Kidney (tissue), 14 donors: ENCODE data around the gene PPP2R2D. TPM values are rescaled to one million over a fixed set of nuclear protein-coding genes. Genes with fewer than 3 reads are reported as not detected.
"Not testable (repeated sequence)": the region's sequence is repeated elsewhere in the genome, so short reads cannot be mapped to it uniquely, and the experiment has no call there.

Experiments
- DNase-seq, 5 donors: peaks; one replicate each; pipeline ENCODE4 v3.0.0-alpha.2; 2013 to 2020
- FAIRE-seq: peaks from 2 replicates; lab custom pipeline; 2012; peaks lifted over from hg19 to GRCh38; lab: Jason Lieb, UNC
- H3K27ac ChIP-seq, 2 donors: one replicate each; pipeline ENCODE4 v1.7.0; 2013; ENCODE audit warnings: low read depth in 2 of 2, low read length in 2 of 2, inconsistent platforms in 1 of 2
- H3K27me3 ChIP-seq: one replicate; pipeline ENCODE4 v1.7.1; 2013; ENCODE audit warnings: low read length, inconsistent platforms; ENCODE audit not compliant: control insufficient read depth, insufficient read depth
- H3K36me3 ChIP-seq, 3 donors: one replicate each; pipeline versions ENCODE4 v1.7.0 to v1.7.1; 2013; ENCODE audit warnings: low read length in 3 of 3, control low read depth in 1 of 3, inconsistent platforms in 1 of 3; ENCODE audit not compliant: insufficient read depth in 3 of 3, control insufficient read depth in 2 of 3
- H3K4me1 ChIP-seq, 3 donors: one replicate each; pipeline versions ENCODE4 v1.7.0 to v1.7.1; 2013; ENCODE audit warnings: low read length in 3 of 3, inconsistent platforms in 1 of 3, low read depth in 1 of 3; ENCODE audit not compliant: control insufficient read depth in 2 of 3, insufficient read depth in 2 of 3
- H3K4me3 ChIP-seq, 3 donors: one replicate each; pipeline versions ENCODE4 v1.7.0 to v1.8.1; 2013; ENCODE audit warnings: low read length in 3 of 3, control low read depth in 1 of 3, inconsistent platforms in 1 of 3
- H3K9ac ChIP-seq, 3 donors: one replicate each; pipeline versions ENCODE4 v1.7.0 to v1.7.1; 2013; ENCODE audit warnings: low read length in 3 of 3, control low read depth in 1 of 3, inconsistent platforms in 1 of 3
- H3K9me3 ChIP-seq, 3 donors: one replicate each; pipeline versions ENCODE4 v1.7.0 to v1.7.1; 2013; ENCODE audit warnings: low read length in 3 of 3, control low read depth in 1 of 3, inconsistent platforms in 1 of 3; ENCODE audit not compliant: control insufficient read depth in 2 of 3, insufficient read depth in 1 of 3
- intact Hi-C: fragments of 100-400 bp; cut with DNase I; formaldehyde crosslinking; loops from one replicate; pipeline ENCODE4 v1.11.1; 2022
- polyA plus RNA-seq: library from polyadenylated mRNA; stranded (reverse); fragments of 350-450 nt; fragmentation: Illumina TruSeq; extraction: RNeasy Lipid Tissue Mini Kit (QIAGEN cat#74804); gene quantifications from one replicate; pipeline ENCODE4 v1.2.3, GENCODE V29; 2014; ENCODE audit warnings: low read depth, low replicate concordance; ENCODE audit not compliant: insufficient read depth
- total RNA-seq: library from RNA; stranded (reverse); fragmentation: NEBNext Ultra II Directional; extraction: Animal tissue kit (Norgen Biotek cat#: 25700); gene quantifications from one replicate; pipeline ENCODE4 v1.2.1, GENCODE V29; 2021
- TF ChIP-seq, protein P1 (sequence below): IDR thresholded peaks from 3 replicates; pipeline ENCODE4 v1.5.1; 2012; ENCODE audit warnings: mild to moderate bottlenecking, moderate library complexity, borderline replicate concordance; ENCODE audit not compliant: insufficient read depth; ENCODE audit errors: extremely low read depth
- donor health status: control.
- donor health status: control.
- donor health status: control.
- donor health status: control.
- donor health status: control.
- donor health status: DM: yes; HTN: yes; CAD: no.
- donor health status: Normal renal cell carcinoma (clear cell type).

The PPP2R2D gene
- total and polyA plus RNA-seq, 2 donors from 2014 or later = 28.3 to 34.8 TPM

DNA sequence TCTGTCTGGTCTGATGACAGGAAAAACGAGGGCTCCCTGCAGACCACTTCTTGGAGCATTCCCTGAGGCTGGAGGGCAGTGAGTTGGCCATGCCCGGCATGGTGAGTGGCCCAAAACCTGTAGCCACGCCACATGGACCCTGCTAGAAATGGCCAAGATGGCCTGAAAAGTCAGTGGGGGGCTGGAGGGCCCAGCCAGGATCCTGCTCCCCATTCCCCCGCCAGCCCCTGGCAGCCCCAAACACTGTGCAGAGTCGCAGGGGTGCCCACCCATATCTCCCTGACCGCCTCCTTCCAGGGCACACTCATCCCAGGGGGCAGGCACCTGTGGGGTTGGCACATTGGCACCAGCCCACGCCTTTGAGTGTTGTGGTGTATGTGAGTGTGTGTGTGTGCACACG is 18.7 kb upstream of the PPP2R2D start:
- H3K36me3 ChIP-seq = no peaks in the 10 kb centered on the region
- peaks cover 0 to 3% (median 0%) of the 10 kb centered on the region in 3 donors for H3K9me3 ChIP-seq
- intact Hi-C loops = no loop called here
- no peaks in the 10 kb centered on the region for H3K27me3 ChIP-seq
- TF ChIP-seq, protein P1, sequence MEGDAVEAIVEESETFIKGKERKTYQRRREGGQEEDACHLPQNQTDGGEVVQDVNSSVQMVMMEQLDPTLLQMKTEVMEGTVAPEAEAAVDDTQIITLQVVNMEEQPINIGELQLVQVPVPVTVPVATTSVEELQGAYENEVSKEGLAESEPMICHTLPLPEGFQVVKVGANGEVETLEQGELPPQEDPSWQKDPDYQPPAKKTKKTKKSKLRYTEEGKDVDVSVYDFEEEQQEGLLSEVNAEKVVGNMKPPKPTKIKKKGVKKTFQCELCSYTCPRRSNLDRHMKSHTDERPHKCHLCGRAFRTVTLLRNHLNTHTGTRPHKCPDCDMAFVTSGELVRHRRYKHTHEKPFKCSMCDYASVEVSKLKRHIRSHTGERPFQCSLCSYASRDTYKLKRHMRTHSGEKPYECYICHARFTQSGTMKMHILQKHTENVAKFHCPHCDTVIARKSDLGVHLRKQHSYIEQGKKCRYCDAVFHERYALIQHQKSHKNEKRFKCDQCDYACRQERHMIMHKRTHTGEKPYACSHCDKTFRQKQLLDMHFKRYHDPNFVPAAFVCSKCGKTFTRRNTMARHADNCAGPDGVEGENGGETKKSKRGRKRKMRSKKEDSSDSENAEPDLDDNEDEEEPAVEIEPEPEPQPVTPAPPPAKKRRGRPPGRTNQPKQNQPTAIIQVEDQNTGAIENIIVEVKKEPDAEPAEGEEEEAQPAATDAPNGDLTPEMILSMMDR = no peak
- FAIRE-seq (no peak), DNase-seq (peak in 1 of 5 donors; percentile 52)
- no peak overlapping the region for H3K4me3 ChIP-seq
- H3K9ac ChIP-seq = no peak overlapping the region
- H3K27ac ChIP-seq = no peak overlapping the region
- H3K4me1 ChIP-seq = no peaks in the 10 kb centered on the region

DNA sequence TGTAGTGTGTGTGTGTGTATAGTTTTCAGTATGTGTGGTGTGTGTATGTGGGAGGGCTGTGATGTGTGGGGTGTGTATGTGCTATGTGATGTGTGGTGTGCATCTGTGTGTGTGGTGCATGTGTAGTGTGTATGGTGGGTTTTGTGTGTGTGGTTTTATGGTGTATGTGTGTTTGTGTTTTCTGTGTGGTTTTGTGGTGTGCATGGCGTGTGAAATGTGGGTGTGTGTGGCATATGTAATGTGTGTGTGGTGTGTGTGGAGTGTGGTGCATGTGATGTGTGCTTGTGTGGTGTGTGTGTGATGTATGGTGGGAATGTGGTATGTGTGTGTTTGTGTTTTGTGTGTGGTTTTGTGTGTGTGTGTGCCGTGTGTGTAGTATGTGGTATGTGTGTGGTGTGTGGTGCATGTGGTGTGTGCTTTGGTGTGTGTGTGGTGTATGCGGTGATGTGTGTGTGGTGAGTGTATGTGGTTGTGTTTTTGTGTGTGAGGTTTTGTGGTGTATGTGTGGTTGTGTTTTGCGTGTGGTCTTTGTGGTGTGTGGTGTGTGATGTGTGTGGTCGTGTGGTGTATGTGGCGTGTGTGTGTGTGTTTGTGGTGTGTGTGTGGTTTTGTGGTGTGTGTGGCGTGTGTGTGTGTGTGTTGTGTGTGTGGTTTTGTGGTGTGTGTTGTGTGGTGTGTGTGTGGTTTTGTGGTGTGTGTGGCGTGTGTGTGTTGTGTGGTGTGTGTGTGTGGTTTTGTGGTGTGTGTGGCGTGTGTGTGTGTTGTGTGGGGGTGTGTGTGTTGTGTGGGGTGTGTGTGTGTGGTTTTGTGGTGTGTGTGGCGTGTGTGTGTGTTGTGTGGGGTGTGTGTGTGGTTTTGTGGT is 18.0 kb upstream of the PPP2R2D start:
- Histone ChIP-seq H3K4me3 (no peak overlapping the region), H3K9me3 (peaks cover 0 to 3% (median 0%) of the 10 kb centered on the region in 3 donors), H3K27ac (no peak overlapping the region), H3K27me3 (no peaks in the 10 kb centered on the region), H3K9ac (no peak overlapping the region), H3K36me3 (no peaks in the 10 kb centered on the region), H3K4me1 (no peaks in the 10 kb centered on the region)
- TF ChIP-seq, protein P1 = no peak
- DNase-seq (peak in 1 of 5 donors; percentile 2), FAIRE-seq (no peak)
- intact Hi-C loops = no loop called here

DNA sequence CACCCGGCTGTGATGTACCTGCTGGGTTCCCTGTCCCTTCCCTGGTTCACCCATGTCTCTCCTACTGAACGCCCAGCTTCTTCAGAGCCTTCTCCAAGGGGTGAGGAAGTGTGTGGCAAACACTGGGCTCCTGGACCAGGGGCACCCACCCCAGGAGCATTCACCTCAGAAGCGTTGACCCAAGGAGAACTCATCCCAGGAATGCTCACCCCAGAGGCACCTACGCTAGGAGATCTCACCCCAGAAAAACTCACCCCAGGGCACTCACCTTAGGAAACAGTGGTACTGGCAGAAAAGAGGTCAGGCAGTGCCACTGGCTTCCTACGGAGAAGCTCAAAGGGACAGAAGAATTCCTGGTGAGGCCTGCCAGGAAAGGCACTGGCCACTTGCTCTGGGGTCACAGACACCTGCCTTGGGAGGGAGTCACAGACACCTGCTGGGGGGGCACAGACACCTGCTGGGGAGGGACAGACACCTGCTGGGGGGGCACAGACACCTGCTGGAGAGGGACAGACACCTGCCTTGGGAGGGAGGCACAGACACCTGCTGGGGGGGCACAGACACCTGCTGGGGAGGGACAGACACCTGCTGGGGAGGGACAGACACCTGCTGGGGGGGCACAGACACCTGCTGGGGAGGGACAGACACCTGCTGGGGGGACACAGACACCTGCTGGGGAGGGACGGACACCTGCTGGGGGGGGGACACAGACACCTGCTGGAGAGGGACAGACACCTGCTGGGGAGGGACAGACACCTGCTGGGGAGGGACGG is 17.0 kb upstream of the PPP2R2D start:
- peak in 1 of 5 donors; percentile 45 for DNase-seq
- H3K36me3 ChIP-seq, FAIRE-seq, H3K4me3 ChIP-seq, H3K9ac ChIP-seq, H3K27me3 ChIP-seq, H3K27ac ChIP-seq, H3K4me1 ChIP-seq, intact Hi-C loops, H3K9me3 ChIP-seq: not testable (repeated sequence)
